Measurements from ENCODE around the gene THBS4. TPM values are rescaled to one million over a fixed set of nuclear protein-coding genes. Genes with fewer than 3 reads are reported as not detected.

THBS4 gene
- polyA plus RNA-seq, 5 donors = 4.5 to 13.5 (median 5.8) TPM

GRCh38 chr5:80116465-80116864 lies 81.3 kb downstream of the THBS4 start:
- no peak for DNase-seq

GRCh38 chr5:80117446-80117845 lies 82.3 kb downstream of the THBS4 start:
- DNase-seq = no peak

- DNase-seq = no peak
These were observed 84.2 kb downstream of the THBS4 start for GRCh38 chr5:80119372-80119771.

- DNase-seq = no peak
These were observed 87.4 kb downstream of the THBS4 start for GRCh38 chr5:80122579-80122978.

- DNase-seq = no peak
These were observed 89.2 kb downstream of the THBS4 start for GRCh38 chr5:80124121-80124918.

- no peak for DNase-seq
These were observed 90.1 kb downstream of the THBS4 start for GRCh38 chr5:80125022-80125961.

- no peak for DNase-seq
These were observed 90.9 kb downstream of the THBS4 start for GRCh38 chr5:80125962-80126480.

GRCh38 chr5:80127116-80127552 lies 92.0 kb downstream of the THBS4 start:
- no peak for DNase-seq

- no peak for DNase-seq
These were observed 93.0 kb downstream of the THBS4 start for GRCh38 chr5:80128141-80128540.

GRCh38 chr5:80129146-80129545 lies 94.0 kb downstream of the THBS4 start:
- DNase-seq = no peak

Other genes starting within 250 kb of the THBS4 start
- 10 to 100 TPM; 16.1 to 37.5 (median 28.2) TPM for gene MTX3, start 44.1 kb upstream of the THBS4 start, polyA plus RNA-seq (ENCODE audit: insufficient read depth in 1 of 5, insufficient read length in 5 of 5, low replicate concordance in 1 of 5)
- gene SERINC5, start 220.7 kb downstream of the THBS4 start, polyA plus RNA-seq (ENCODE audit: insufficient read depth in 1 of 5, insufficient read length in 5 of 5, low replicate concordance in 1 of 5) = 10 to 100 TPM; 27.0 to 49.0 (median 40.7) TPM

Data from right lung (tissue), 5 donors.